H9 (cell line): ENCODE data around the gene GLRA1. TPM values are rescaled to one million over a fixed set of nuclear protein-coding genes. Genes with fewer than 3 reads are reported as not detected.

Experiments
- DNase-seq: peaks from one replicate; pipeline ENCODE4 v3.0.0-alpha.2; 2017
- H2AFZ ChIP-seq: one replicate; pipeline ENCODE4 v1.6.1; 2013; ENCODE audit warnings: mild to moderate bottlenecking, low read length, control low read depth, moderate library complexity
- H2AK5ac ChIP-seq: 2 replicates; pipeline ENCODE4 v1.6.1; 2013; ENCODE audit warnings: low read length, control low read depth, mixed read lengths; ENCODE audit not compliant: insufficient read length
- H2BK120ac ChIP-seq: one replicate; pipeline ENCODE4 v1.6.1; 2013; ENCODE audit warnings: low read depth, mild to moderate bottlenecking, low read length, control low read depth, inconsistent platforms; ENCODE audit not compliant: poor library complexity, severe bottlenecking
- H2BK12ac ChIP-seq: 2 replicates; pipeline ENCODE4 v1.6.1; 2013; ENCODE audit warnings: low read length, control low read depth, mixed read lengths, low read depth; ENCODE audit not compliant: insufficient read length
- H2BK15ac ChIP-seq: 2 replicates; pipeline ENCODE4 v1.6.1; 2013; ENCODE audit warnings: low read depth, low read length, control low read depth
- H2BK20ac ChIP-seq: one replicate; pipeline ENCODE4 v1.6.1; 2013; ENCODE audit warnings: low read depth, mild to moderate bottlenecking, low read length, control low read depth, inconsistent platforms; ENCODE audit not compliant: poor library complexity, severe bottlenecking
- H2BK5ac ChIP-seq: 2 replicates; pipeline ENCODE4 v1.6.1; 2013; ENCODE audit warnings: low read length, control low read depth, mixed read lengths; ENCODE audit not compliant: insufficient read length
- H3K14ac ChIP-seq: 2 replicates; pipeline ENCODE4 v1.6.1; 2013; ENCODE audit warnings: low read length, control low read depth; ENCODE audit not compliant: insufficient read depth
- H3K18ac ChIP-seq: 2 replicates; pipeline ENCODE4 v1.6.1; 2013; ENCODE audit warnings: low read depth, mild to moderate bottlenecking, mixed read lengths, low read length, control low read depth; ENCODE audit not compliant: insufficient read length
- H3K23ac ChIP-seq: 2 replicates; pipeline ENCODE4 v1.6.1; 2013; ENCODE audit warnings: low read length, control low read depth, mixed read lengths, low read depth; ENCODE audit not compliant: insufficient read length
- H3K23me2 ChIP-seq: 2 replicates; pipeline ENCODE4 v1.6.1; 2013; ENCODE audit warnings: low read depth, mild to moderate bottlenecking, mixed read lengths, low read length, control low read depth; ENCODE audit not compliant: insufficient read length, poor library complexity, severe bottlenecking
- H3K27ac ChIP-seq: 2 replicates; pipeline ENCODE4 v1.5.1; 2013; ENCODE audit warnings: low read length, control low read depth, mixed read lengths, low read depth; ENCODE audit not compliant: insufficient read length
- H3K27me3 ChIP-seq: 2 replicates; pipeline ENCODE4 v1.6.1; 2013; ENCODE audit warnings: low read length, control low read depth, inconsistent platforms; ENCODE audit not compliant: insufficient read depth
- H3K4ac ChIP-seq: 2 replicates; pipeline ENCODE4 v1.6.1; 2013; ENCODE audit warnings: low read depth, mild to moderate bottlenecking, control low read depth, inconsistent platforms, low read length, moderate library complexity
- H3K4me1 ChIP-seq: 2 replicates; pipeline ENCODE4 v1.6.1; 2013; ENCODE audit warnings: low read length, control low read depth, inconsistent platforms; ENCODE audit not compliant: insufficient read depth
- H3K4me2 ChIP-seq: 2 replicates; pipeline ENCODE4 v1.6.1; 2013; ENCODE audit warnings: low read length, control low read depth, mixed read lengths; ENCODE audit not compliant: insufficient read length, insufficient read depth
- H3K56ac ChIP-seq: 2 replicates; pipeline ENCODE4 v1.6.1; 2013; ENCODE audit warnings: low read depth, mild to moderate bottlenecking, mixed read lengths, low read length, control low read depth; ENCODE audit not compliant: insufficient read length
- H3K79me1 ChIP-seq: 2 replicates; pipeline ENCODE4 v1.6.1; 2013; ENCODE audit warnings: low read depth, mild to moderate bottlenecking, moderate library complexity, low read length, control low read depth, inconsistent platforms; ENCODE audit not compliant: insufficient read depth, poor library complexity, severe bottlenecking
- H3K79me2 ChIP-seq: 2 replicates; pipeline ENCODE4 v1.6.1; 2013; ENCODE audit warnings: low read length, control low read depth, inconsistent platforms; ENCODE audit not compliant: insufficient read depth
- H3K9ac ChIP-seq: 2 replicates; pipeline ENCODE4 v1.6.1; 2013; ENCODE audit warnings: low read length, control low read depth, mixed read lengths; ENCODE audit not compliant: insufficient read length; ENCODE audit errors: extremely low read depth
- H3K9me3 ChIP-seq: one replicate; pipeline ENCODE4 v1.6.1; 2013; ENCODE audit warnings: low read depth, low read length, inconsistent platforms; ENCODE audit not compliant: control insufficient read depth
- H3T11ph ChIP-seq: one replicate; pipeline ENCODE4 v1.6.1; 2013; ENCODE audit warnings: mild to moderate bottlenecking, low read length, control low read depth, inconsistent platforms
- H4K20me1 ChIP-seq: one replicate; pipeline ENCODE4 v1.6.1; 2013; ENCODE audit not compliant: control insufficient read depth, insufficient read length, insufficient read depth
- H4K5ac ChIP-seq: 2 replicates; pipeline ENCODE4 v1.6.1; 2013; ENCODE audit warnings: low read depth, mild to moderate bottlenecking, mixed read lengths, low read length, control low read depth; ENCODE audit not compliant: insufficient read length
- H4K8ac ChIP-seq: replicated peaks from 2 replicates; pipeline ENCODE4 v1.6.1; 2013; ENCODE audit warnings: low read length, control low read depth, mixed read lengths, low read depth; ENCODE audit not compliant: insufficient read length
- H4K91ac ChIP-seq: 2 replicates; pipeline ENCODE4 v1.6.1; 2013; ENCODE audit warnings: low read depth, mild to moderate bottlenecking, moderate library complexity, mixed read lengths, low read length, control low read depth; ENCODE audit not compliant: insufficient read length
- H3K27ac Mint-ChIP-seq, 3 experiments: 2 replicates in 2 of 3; 3 replicates in 1 of 3; pipeline ENCODE4 v1.8.0; 2020 to 2021; ENCODE audit warnings: mixed read lengths in 3 of 3, mild to moderate bottlenecking in 1 of 3, moderate library complexity in 1 of 3
- H3K27me3 Mint-ChIP-seq: 2 replicates; pipeline ENCODE4 v1.8.0; 2021; ENCODE audit warnings: low read depth, mild to moderate bottlenecking, moderate library complexity, mixed read lengths
- H3K36me3 Mint-ChIP-seq, 3 experiments: 2 replicates in 2 of 3; 3 replicates in 1 of 3; pipeline ENCODE4 v1.8.0; 2020 to 2021; ENCODE audit warnings: low read depth in 3 of 3, mixed read lengths in 3 of 3; ENCODE audit not compliant: insufficient read depth in 1 of 3
- H3K4me1 Mint-ChIP-seq, 2 experiments: 2 replicates each; pipeline ENCODE4 v1.8.0; 2020; ENCODE audit warnings: mixed read lengths in 2 of 2
- H3K4me3 Mint-ChIP-seq, 2 experiments: 2 replicates in 1 of 2; 3 replicates in 1 of 2; pipeline ENCODE4 v1.8.0; 2020 to 2021; ENCODE audit warnings: mild to moderate bottlenecking in 2 of 2, mixed read lengths in 2 of 2, moderate library complexity in 1 of 2
- H3K9me3 Mint-ChIP-seq, 2 experiments: 2 replicates in 1 of 2; 3 replicates in 1 of 2; pipeline ENCODE4 v1.8.0; 2020; ENCODE audit warnings: mild to moderate bottlenecking in 2 of 2, mixed read lengths in 2 of 2, moderate library complexity in 1 of 2
- CTCF ChIP-seq: fragments of 200-600 bp; sonication (generic); conservative IDR thresholded peaks from 3 replicates; pipeline ENCODE4 v1.8.0; 2021; ENCODE audit warnings: antibody characterized with exemption, mild to moderate bottlenecking
- WGBS: extraction: QIAGEN DNeasy Blood & Tissue Kit; methylation state at CpG from one replicate; pipeline ENCODE4 v1.1.7; 2013; ENCODE audit warnings: missing lambda C conversion rate, low lambda C conversion rate, mixed read lengths; ENCODE audit not compliant: insufficient read length; ENCODE audit errors: extremely low coverage; 5-methylcytosine and 5-hydroxymethylcytosine counted together
- total RNA-seq: library from RNA; stranded (reverse); gene quantifications from 2 replicates; pipeline ENCODE4 v1.2.1, GENCODE V29; 2021

The GLRA1 gene
- total RNA-seq, 1 experiment from 2014 or later: not detected

GRCh38 chr5:151952238-151952637 lies 27.6 kb upstream of the GLRA1 start:
- Mint-ChIP-seq H3K9me3 (no peaks in the 10 kb centered on the region), H3K36me3 (no peaks in the 10 kb centered on the region), H3K27ac (no peak overlapping the region), H3K4me1 (peaks cover 8 to 9% of the 10 kb centered on the region in 2 experiments), H3K4me3 (no peak overlapping the region), H3K27me3 (peaks cover 10% of the 10 kb centered on the region)
- H4K5ac ChIP-seq: no peak overlapping the region
- H3K4me1 ChIP-seq: no peaks in the 10 kb centered on the region
- no peaks in the 10 kb centered on the region for H4K20me1 ChIP-seq
- H4K8ac ChIP-seq: no peak overlapping the region
- TF ChIP-seq CTCF: no peak
- no peak overlapping the region for H3K23ac ChIP-seq
- no peak overlapping the region for H2BK12ac ChIP-seq
- no peak overlapping the region for H2BK15ac ChIP-seq
- WGBS: no CpG with 5 or more reads among the region's 2 CpGs
- no peak for DNase-seq
- H3K79me1 ChIP-seq: no peaks in the 10 kb centered on the region
- H3K4me2 ChIP-seq: no peak overlapping the region
- no peaks in the 10 kb centered on the region for H3K79me2 ChIP-seq
- no peak overlapping the region for H3T11ph ChIP-seq
- H3K56ac ChIP-seq: no peak overlapping the region
- no peak overlapping the region for H2BK5ac ChIP-seq
- H2AK5ac ChIP-seq: no peak overlapping the region
- H2AFZ ChIP-seq: no peak overlapping the region
- H2BK120ac ChIP-seq: no peak overlapping the region
- H3K4ac ChIP-seq: no peak overlapping the region
- H3K23me2 ChIP-seq: no peaks in the 10 kb centered on the region
- H3K18ac ChIP-seq: no peak overlapping the region
- H3K14ac ChIP-seq: no peak overlapping the region
- H3K27ac ChIP-seq: no peak overlapping the region
- no peak overlapping the region for H2BK20ac ChIP-seq
- H3K9ac ChIP-seq: no peak overlapping the region
- no peak overlapping the region for H4K91ac ChIP-seq
- no peaks in the 10 kb centered on the region for H3K9me3 ChIP-seq
- no peaks in the 10 kb centered on the region for H3K27me3 ChIP-seq
